HG03135 (cell line): ENCODE results near the gene IGSF9.

ENCODE experiments used
- ATAC-seq: cut with Tn5 transposase; IDR thresholded peaks from one replicate; pipeline ENCODE4 v1.9.1; 2021; ENCODE audit warnings: mild to moderate bottlenecking, moderate library complexity; ENCODE audit not compliant: unreplicated experiment

Gene IGSF9

DNA sequence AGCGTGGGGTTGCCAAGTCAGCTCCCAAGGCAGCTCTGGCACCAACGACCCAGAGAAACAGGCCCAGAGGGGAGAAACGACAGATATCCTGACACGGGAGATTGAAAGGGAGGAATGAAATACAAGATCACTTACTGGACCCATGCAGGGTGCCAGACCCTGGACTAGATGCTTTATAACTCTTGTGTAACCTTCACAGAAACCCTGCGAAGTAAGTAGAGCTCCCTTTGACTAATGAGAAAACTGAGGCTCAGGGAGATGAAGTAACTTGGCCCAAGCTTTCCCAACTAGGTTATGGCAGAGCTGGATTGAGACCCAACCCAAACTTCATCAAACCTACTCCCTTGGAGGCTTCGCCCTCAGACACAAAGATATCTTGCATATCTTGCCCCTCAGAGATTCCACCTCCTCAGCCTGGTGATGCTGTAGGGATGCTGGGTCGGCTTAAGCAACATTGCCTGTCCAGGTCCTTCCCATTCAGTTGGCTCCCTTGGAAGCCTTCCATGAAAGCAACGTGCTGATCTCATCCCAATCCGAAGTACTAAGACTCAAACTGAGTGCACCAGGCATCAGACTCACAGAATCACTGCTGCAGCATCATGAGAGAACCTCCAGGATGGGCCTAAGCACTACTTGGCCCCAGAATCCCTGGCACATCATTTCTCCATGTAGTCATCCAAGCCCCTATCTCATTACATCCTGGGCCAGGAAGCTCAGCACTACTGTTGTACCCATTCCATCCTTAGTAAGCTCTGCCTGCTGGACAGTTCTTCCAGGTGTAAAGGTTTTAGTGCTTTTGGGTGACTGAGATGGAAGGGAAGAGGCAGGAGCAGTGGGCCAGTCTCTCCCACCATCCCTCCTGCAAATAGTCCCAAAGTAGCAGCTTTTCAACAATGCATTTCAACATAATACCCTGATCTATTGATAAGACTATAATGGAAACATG, 1.1 kb upstream of the IGSF9 start:
- no peak for ATAC-seq

DNA sequence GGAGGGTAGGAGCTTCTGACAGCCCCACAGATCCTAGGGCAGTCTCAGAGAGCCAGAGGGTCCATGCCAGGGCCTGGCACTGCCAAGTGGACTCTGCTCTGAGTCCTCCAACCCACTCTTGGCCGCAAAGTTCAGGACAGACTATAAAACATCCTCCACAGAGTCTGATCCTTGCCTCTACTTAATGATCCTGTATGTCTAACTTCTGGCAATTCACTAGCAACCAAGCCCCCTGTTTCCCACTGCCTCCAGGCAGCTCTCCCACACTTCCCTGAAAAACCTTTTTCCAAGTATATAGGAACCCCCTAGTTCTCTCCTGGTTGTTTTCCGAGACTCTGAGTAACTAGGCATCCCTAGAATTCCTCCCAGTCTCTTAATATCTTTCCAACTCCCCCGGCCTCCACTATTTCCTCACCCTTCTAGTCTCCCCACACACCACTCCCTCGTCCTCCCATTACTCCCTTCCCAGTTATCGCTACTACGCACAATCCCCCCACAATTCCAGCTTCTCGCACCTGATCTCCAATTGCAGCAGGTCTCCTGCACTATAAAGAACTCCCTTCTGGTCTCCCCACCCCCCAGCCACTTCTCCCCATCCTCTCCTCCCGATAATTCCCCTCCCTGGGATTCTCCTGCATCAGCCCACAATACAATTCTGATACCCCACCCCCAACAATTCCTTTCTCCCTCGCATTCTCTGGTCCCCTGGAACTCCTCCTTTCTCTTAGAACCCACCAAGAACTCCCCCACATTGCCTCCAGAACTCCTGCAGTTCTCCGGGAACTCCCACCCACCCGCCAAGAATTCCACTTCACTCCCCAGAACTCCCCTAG, 574 bp downstream of the IGSF9 start:
- no peak for ATAC-seq

DNA sequence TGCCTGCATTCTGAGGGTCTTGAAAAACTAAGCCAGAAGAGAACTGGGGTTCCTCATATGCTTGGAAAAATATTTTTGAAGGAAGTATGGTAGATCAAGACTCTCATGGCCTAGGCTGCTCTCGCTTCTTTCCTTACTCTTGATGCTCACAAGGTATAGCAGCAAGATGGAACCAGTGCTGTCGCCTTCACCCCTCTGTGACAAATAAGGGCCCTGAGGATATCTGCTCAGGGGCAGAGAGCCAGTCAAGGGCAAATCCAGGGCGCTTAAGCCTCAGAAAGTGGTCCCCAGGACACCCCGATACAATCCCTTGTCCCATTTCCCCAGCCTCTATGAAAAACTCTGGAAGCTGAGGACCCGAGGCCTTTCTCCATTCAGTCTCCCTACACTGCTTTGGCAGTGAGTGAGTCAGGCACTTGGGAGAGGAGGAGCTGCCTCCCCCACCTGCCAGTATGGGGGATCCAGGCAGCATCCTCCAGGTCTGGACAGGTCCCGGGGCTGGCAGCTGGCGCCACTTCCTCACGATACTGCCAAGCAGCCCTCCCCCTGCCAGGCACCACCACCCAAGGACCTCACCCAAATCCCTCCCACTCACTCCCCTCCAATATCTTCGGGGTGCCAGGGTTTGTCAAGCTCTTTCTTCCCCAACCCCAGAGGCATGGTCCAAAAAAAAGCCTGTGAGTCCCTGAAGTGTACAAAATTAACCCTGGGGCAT, 1.3 kb downstream of the IGSF9 start:
- no peak for ATAC-seq

DNA sequence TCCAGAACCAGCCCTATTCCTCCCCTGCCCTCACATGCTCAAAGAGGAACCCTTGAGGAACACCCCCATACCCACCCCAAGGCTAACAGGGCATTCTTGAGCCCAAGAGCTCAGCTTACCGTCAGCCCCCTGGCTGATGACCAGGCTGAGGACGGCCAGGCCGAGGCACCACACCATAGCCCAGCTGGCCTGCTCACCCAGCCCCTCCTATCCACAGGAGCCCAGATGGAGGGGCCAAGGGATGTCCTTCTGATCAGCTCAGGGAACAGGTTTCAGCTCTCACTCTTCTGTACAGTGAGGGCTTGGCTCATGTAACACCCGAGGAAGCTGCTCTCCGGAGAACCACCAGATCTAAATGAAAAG, 2.2 kb downstream of the IGSF9 start:
- ATAC-seq: no peak

DNA sequence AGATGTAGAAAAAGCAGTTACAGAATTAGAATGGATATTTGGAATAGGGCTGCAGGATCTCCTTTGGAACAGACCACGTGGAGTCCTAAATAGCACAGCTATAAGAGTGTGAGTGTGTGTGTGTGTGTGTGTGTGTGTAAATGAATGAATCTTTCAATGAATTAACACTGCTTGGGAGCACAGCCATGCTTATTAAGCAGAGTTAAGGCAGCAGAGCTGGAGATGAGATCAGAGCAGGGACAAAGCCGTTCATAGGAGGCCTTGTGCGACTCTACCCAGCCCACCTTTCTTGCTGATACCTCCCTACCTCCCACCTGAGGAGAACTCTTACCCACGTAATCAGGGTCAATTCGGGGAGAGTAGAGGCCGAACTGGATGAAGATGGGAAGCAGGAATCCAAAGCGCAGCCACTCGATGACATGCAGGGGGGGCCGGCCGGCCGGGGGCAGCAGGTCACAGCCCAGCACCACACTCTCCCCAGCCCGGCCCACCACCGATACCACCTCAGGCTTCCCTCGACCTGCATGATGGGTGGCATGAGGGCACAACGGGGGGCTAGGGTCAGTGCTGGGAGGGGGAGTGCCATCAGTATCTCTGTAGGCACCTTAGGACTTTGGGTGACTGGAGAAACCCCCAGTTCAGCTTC, 2.7 kb downstream of the IGSF9 start:
- no peak for ATAC-seq

DNA sequence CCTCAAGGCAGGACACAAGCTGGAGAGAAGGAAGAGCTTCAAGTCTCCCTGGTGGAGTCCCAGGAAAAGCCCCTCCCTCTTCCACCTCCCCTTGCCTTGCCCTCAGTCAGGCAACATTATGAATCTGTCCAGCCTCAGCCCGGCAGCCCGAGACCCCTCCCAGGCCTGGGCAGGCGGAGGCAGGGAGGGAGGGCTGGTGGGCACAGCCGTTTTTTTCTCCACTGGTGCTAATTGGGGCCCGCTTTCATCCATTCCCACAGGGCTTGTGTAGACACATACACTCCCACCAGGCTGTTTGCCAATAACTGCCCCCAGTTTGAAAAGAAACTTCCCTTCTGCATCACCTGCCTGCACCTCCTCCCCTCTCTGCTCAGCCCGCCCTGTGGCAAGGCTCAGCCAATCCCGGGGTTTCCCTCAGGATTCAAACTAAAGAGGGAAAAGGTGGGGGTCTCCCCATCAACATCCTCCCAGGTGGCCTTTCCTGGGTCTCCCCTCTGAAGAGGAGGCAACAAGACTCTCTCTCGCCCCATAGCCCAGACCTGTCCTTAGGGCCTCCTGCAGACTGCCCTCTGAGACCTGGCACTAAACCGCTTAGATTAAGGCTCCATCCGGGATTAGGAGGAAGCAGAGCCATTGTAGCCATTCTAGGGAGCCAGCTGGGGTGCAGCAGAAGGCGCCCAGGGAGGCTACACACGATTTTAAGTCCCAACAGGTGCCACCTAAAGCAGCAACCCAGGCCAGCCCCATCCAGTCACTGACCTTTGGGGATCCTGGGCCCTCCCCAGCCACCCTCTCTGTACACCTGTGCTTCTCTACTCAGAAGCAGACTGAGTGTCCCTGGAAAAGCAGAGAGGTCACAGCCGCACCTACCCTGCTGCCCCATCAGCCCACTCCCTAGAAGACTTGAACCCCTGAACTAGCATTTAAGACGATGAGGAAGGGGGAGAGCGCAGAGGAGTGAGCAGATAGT, 3.5 kb downstream of the IGSF9 start:
- ATAC-seq: no peak

DNA sequence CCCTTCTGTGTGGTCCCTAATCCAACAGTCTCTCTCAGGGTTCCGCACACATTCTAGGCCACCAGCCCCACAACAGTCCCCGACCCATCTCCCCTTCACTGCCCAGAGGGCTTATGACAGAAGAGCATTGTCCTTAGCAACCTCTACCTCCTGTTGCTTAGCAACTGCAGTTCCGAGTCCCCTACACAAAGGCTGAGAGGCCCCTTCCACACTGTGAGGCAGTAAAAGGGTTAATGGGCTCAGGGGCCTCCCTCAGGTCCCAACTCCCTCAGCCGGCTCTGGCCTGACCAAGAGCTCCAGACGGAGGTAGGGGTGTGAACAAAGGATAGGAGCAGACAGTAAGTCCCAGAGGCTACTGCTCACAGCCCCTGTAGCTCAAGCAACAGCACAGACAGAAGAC, 4.3 kb downstream of the IGSF9 start:
- ATAC-seq: no peak

DNA sequence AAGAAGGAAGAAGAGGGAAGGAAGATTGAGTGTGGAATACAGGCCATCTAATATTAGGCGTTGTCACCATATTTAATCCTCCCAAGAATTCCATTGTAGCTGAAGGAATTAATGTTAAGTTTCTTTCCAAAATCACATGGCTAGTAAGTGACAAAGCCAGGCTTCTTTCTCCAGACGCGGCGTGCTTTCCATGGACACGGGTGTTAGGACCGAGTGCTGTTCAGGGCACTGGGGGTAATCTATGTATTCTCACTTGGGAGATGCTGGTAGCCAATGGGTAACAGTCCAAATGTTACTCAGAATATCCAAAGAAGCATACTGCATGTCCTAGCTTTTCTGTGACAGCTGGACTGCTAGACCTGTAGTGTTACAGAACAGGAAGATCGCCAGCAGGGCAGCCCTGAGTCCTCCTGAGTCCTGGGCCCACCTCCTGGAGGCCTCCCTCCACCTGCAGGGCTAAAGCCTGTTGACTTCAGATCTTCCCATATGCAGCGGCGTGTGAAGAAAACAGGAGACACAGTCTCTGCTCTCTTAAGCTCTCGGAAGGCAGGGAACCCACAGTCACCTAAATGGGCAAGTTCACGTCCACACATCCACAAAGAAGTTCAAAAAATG, 5.3 kb downstream of the IGSF9 start:
- no peak for ATAC-seq

DNA sequence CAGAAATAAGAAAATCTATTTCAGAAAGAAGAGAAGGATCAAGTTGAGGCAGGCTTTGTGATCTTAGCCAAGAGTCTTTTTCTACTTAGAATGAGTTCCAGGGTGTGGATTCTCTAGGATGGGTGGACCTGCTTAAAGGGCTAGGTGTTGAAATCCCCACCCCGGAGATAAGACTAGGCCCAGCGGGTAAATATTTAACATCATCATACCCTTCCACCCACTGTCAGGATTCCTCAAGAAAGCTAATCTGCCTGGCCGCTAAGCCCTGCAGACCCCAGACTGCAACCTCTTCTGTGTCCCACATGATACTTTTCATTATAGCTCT, 5.8 kb downstream of the IGSF9 start:
- no peak for ATAC-seq

DNA sequence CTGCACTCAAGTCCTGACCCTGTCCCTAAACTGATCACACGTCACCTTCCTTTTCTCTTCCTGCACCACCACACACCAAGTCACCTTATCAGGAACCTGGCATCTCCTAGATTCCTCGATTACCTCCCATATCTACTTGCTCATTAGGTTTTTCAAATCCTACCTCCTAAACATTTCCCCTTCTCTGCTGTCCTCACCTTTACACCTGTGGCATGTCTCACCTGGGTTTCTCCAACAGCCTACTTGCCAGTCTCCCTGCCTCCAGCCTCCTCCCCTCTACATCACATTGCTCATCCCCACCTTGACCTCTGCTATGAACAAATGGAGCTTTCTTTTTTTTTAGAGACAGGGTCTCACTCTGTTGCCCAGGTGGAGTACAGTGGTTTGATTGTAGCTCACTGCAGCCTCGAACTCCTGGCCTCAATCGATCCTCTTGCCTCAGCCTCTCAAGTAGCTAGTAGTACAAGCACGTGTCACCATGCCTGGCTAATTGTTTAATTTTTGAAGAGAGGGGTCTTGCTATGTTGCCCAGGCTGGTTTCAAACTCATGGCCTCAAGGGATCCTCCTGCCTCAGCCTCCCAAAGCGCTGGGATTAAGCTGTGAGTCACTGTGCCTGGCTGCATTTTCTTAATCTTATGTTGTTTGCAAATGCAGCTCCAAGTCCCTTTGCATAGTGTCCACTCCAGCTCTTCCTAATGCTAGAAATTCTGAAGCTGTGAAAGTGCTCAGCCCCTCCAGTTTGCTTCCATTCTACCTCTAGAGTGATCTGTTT, 6.3 kb downstream of the IGSF9 start:
- ATAC-seq: no peak

DNA sequence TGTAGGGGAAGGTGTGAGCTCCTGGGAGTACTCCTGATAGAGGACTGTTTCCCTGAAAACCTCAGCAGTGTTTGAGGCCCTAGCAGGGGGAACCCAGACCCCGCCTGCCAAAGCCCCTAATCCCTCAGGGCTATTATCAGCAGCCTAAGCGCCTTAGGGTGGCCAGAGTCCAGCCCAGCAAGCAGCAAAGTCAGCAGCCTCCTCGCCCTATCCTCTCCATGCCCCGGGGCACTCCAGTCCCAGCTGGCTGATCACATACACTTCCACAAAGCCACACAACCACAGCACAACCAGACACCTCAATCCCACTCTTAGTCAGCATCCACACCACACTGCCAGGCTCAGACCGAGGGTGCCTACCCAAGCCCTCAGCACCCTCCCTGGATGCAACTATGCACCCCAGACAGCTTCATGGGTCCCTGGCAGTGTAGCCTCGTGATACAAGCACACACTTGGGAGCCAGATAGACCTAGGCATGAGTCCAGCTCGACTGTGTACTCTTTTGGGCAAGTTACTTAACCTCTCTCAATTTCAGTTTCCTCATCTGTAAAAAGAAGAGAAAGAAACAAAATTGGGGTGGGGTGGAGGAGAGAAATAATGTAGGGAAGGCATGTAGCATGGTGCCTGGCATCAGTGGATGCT, 7.1 kb downstream of the IGSF9 start:
- no peak for ATAC-seq

DNA sequence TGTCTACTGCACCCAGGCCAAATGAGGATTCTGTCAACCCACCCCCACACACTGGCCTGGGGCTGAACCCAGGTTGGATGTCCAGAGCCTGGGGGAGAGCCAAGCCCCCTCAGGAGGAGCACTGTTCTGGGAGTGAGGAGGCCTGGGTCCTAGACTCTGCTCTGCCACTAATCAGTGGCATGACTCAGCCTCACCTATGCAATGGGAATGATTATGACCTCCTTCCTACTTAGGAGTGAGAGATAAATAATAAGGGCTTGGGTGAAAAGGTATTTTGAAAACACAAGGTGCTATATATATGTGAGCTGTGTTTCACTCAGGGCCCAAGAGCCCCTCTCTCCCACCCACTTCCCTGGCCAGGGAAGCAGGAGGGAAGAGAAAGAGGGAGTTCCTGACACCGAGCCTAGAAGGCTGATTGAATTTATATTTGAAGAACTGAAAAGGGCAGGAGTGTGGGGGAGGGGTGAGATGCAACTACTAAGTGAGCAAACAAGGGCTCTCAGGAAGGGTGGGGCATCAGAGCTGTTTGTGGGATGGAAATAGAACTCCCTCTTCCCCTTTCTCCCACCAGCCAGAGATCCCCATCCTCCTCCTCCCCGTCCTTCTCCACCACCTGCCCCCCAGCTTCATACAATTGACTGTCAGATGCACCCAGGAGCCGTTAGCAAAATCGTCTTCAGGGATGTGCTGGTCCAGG, 8.2 kb downstream of the IGSF9 start:
- ATAC-seq: no peak

DNA sequence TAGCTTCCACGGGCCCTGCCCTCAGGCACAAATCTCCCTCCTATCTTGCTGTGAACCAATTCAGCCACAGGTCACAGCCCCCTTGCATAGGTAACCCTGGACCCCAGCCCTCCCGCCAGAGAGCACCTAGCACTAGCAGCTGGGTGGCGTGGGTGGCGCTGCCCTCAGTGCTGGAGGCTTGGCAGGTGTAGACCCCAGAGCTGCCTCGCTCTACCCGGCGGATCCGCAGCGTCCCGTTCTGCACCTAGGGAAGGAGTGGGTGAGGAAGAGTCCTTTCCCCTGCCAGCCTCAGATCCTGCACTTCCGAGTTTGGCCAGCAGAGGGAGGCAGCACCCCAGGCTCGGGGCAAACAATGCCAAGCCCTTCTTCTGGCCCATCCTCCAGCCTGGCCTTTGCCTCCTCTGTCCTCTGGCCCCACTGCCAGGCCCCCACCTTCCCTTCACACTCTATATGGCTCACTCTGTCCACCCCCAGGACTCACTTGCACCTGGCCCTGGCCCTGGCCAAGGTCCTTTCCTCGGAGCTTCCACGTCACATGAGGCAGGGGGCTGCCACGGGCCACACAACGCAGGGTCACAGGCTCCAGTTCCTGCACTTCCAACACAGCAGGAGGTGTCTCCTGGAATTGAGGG, 9.0 kb downstream of the IGSF9 start:
- no peak for ATAC-seq

DNA sequence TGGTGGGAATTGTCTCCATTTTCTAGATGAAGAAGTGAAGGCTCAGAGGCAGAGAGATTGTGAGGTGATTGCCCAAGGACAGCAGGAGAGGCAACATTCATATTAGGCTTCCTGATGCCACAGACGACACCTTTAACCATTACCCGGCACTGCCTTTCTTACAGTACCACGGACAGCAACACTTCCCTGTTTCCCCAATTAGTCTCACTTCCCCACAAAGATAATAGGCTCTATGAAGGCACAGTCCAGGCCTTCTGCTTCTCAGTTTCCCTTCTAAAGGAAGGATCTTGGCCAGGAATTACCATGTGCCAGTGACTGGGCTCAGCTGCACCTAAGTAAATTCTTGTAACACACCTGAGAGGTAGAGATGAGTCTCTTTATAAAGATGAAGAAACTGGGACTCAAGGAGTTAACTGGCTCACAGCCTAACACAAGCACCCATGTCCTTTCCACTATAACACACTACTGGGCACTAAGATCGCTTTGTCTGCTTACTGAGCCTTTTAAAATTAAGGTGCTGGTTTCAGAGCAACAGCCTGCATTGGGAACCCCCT, 9.6 kb downstream of the IGSF9 start:
- no peak for ATAC-seq

DNA sequence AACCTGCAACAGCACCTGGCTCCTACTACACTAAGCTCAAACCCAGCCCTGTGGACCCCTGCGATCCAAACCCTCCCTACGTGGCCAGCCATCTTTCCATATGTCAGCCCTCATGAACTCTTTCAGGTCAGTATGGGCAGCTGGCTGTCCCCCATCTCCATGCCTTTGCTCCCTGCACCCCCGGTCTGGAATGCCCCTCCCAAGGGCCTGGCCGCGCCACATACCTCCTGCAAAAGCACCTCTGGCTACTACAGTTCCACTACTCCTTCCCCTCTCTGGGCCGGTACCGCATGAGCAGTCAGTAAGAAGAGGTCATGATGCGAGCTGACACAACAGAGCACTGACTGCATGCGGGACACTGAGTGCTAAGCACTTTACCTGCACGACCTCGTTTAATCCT, 10.1 kb downstream of the IGSF9 start:
- ATAC-seq: no peak

DNA sequence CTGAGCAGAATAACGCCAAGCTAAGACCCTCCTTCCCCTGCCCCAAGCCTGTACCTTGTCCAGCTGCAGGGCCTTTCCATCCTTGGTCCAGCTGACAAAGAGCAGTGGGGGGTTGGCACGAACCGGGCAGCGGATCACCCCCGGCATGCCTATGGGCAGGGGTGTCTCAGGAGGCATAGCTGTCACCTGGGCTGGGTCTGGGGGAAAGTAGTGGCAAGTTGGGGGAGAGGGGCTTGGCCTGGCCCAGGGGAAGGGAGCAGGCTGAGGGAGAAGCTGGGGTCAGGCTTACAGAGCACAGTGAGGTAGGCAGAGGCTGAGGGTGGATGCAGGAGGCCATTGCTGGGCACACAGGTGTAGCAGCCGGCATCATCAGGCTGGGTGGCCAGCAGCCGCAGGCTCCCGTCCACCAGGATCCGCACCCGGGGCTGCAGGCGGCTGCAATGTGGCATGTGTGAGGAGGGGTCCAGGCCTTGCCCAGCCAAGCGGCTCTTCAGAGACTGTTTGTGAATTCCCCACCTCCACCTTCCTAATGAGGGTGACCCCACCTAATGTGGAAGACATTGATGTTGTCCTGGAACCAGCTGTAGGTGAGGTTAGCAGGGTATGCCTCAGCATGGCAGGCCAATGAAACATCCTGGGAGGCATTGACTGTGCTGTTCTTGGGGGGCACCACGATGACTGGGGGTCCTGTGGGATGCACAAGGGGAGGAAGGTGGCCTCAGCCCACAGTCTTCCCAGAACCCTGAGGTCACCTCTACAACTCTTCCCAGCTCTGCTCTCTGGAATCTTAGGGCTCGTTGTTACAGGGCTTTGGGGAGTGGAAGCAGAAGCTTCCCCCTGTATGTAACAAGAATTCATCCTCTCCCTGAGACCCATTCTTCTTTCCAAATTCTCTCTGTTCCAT, 11.0 kb downstream of the IGSF9 start:
- no peak for ATAC-seq
